SK-N-SH (cell line): Measurements from ENCODE around the gene SEZ6. TPM values are rescaled to one million over a fixed set of nuclear protein-coding genes. Genes with fewer than 3 reads are reported as not detected.

Experiments
- CTCF ChIA-PET: fragments of 300-600, 350-600 bp; formaldehyde crosslinking; extraction: SDS; loops from one replicate; lab custom pipeline; 2021; lab: Yijun Ruan, JAX
- POLR2A ChIA-PET: fragments of 350-600 bp; sonication (Branson Sonifier 250); formaldehyde crosslinking; extraction: SDS; loops from one replicate; lab custom pipeline; 2020; ENCODE audit warnings: antibody characterized with exemption, inconsistent platforms; lab: Yijun Ruan, JAX
- DNase-seq: peaks from one replicate; pipeline ENCODE4 v3.0.0; 2012
- H2AFZ ChIP-seq: fragments of 200-600 bp; sonication (generic); 2 replicates; pipeline ENCODE4 v1.8.1; 2016; ENCODE audit warnings: antibody characterized with exemption, mild to moderate bottlenecking, low read depth
- H3F3A ChIP-seq: fragments of 200-600 bp; sonication (generic); replicated peaks from 2 replicates; pipeline ENCODE3; 2016; ENCODE audit warnings: antibody characterized with exemption, mild to moderate bottlenecking; ENCODE audit not compliant: insufficient read depth
- H3K27ac ChIP-seq, 2 experiments: fragments of 200-500 bp in 1 of 2; fragments of 200-600 bp in 1 of 2; sonication (Bioruptor generic) in 1 of 2; sonication (generic), shearing (Covaris generic) in 1 of 2; 2 replicates each; pipeline versions ENCODE4 v1.5.1 to v1.6.1; 2014 to 2016; ENCODE audit warnings: low read depth in 2 of 2, inconsistent platforms in 1 of 2, low read length in 1 of 2, mild to moderate bottlenecking in 1 of 2, mixed read lengths in 1 of 2
- H3K27me3 ChIP-seq: fragments of 200-600 bp; sonication (generic), shearing (Covaris generic); 2 replicates; pipeline ENCODE4 v1.6.1; 2016; ENCODE audit warnings: mixed run types; ENCODE audit not compliant: insufficient read depth
- H3K36me3 ChIP-seq, 2 experiments: fragments of 200-500 bp in 1 of 2; fragments of 200-600 bp in 1 of 2; sonication (Bioruptor generic) in 1 of 2; sonication (generic) in 1 of 2; replicated peaks in 1 of 2; 2 replicates each; pipeline versions ENCODE3 to v1.5.1; 2014 to 2016; ENCODE audit warnings: low read length in 1 of 2, mild to moderate bottlenecking in 1 of 2; ENCODE audit not compliant: insufficient read depth in 2 of 2, control insufficient read depth in 1 of 2
- H3K4me1 ChIP-seq, 2 experiments: fragments of 200-500 bp in 1 of 2; fragments of 200-600 bp in 1 of 2; sonication (Bioruptor generic) in 1 of 2; sonication (generic), shearing (Covaris generic) in 1 of 2; 2 replicates each; pipeline versions ENCODE4 v1.5.1 to v1.6.1; 2014 to 2016; ENCODE audit warnings: low read depth in 1 of 2, low read length in 1 of 2, mixed run types in 1 of 2; ENCODE audit not compliant: insufficient read depth in 2 of 2, control insufficient read depth in 1 of 2
- H3K4me2 ChIP-seq: fragments of 200-600 bp; sonication (generic), shearing (Covaris generic); 2 replicates; pipeline ENCODE4 v1.6.1; 2017; ENCODE audit warnings: mixed run types
- H3K4me3 ChIP-seq, 2 experiments: fragments of 200-500 bp in 1 of 2; fragments of 200-600 bp in 1 of 2; sonication (Bioruptor generic) in 1 of 2; sonication (generic), shearing (Covaris generic) in 1 of 2; 2 replicates each; pipeline versions ENCODE4 v1.5.1 to v1.8.1; 2014 to 2016; ENCODE audit warnings: low read depth in 2 of 2, inconsistent platforms in 1 of 2, low read length in 1 of 2, mild to moderate bottlenecking in 1 of 2, mixed read lengths in 1 of 2, moderate library complexity in 1 of 2
- H3K79me2 ChIP-seq: fragments of 200-600 bp; sonication (generic); 2 replicates; pipeline ENCODE4 v1.8.1; 2017; ENCODE audit warnings: mild to moderate bottlenecking; ENCODE audit not compliant: insufficient read depth
- H3K9ac ChIP-seq: fragments of 200-600 bp; sonication (generic); 2 replicates; pipeline ENCODE4 v1.6.1; 2017; ENCODE audit warnings: mixed run types
- H3K9me2 ChIP-seq: fragments of 200-600 bp; sonication (generic); 2 replicates; pipeline ENCODE4 v1.6.1; 2017; ENCODE audit warnings: mixed run types
- H3K9me3 ChIP-seq: fragments of 200-600 bp; sonication (generic); 2 replicates; pipeline ENCODE4 v1.6.1; 2017; ENCODE audit warnings: mixed run types, mild to moderate bottlenecking, moderate library complexity
- H4K20me1 ChIP-seq: fragments of 200-600 bp; sonication (generic); 2 replicates; pipeline ENCODE4 v1.6.1; 2017; ENCODE audit warnings: mild to moderate bottlenecking, mixed run types; ENCODE audit not compliant: insufficient read depth
- CHD2 ChIP-seq: fragments of 150-350 bp; IDR thresholded peaks from 2 replicates; pipeline ENCODE4 v1.6.1; 2018; ENCODE audit warnings: low read length; ENCODE audit not compliant: partially characterized antibody
- FOSL2 ChIP-seq: IDR thresholded peaks from 2 replicates; pipeline ENCODE4 v1.4.0; 2012; ENCODE audit warnings: low read depth, mild to moderate bottlenecking, moderate library complexity, borderline replicate concordance
- FOXJ3 ChIP-seq: sonication (generic); formaldehyde crosslinking; IDR thresholded peaks from 2 replicates; pipeline ENCODE4 v1.5.1; 2020; ENCODE audit warnings: mild to moderate bottlenecking, missing genetic modification reagents
- GABPA ChIP-seq: IDR thresholded peaks from 2 replicates; pipeline ENCODE4 v1.4.0; 2012; ENCODE audit warnings: low read depth, mild to moderate bottlenecking
- JUND ChIP-seq: IDR thresholded peaks from 2 replicates; pipeline ENCODE4 v1.4.0; 2012
- MEF2A ChIP-seq: IDR thresholded peaks from 2 replicates; pipeline ENCODE4 v1.4.0; 2012; ENCODE audit warnings: low read depth, borderline replicate concordance
- NRF1 ChIP-seq: IDR thresholded peaks from 2 replicates; pipeline ENCODE4 v1.6.1; 2012; ENCODE audit warnings: low read depth, mild to moderate bottlenecking, low read length
- RFX5 ChIP-seq: IDR thresholded peaks from 2 replicates; pipeline ENCODE4 v1.6.1; 2012; ENCODE audit warnings: mild to moderate bottlenecking, improper control_type of control experiment, low read length
- SIN3A ChIP-seq: IDR thresholded peaks from 2 replicates; pipeline ENCODE4 v1.6.1; 2012; ENCODE audit warnings: low read depth, mild to moderate bottlenecking, low read length, moderate library complexity, borderline replicate concordance
- SMC3 ChIP-seq: IDR thresholded peaks from 2 replicates; pipeline ENCODE4 v1.6.1; 2012; ENCODE audit warnings: low read depth, low read length, improper control_type of control experiment
- TCF12 ChIP-seq: IDR thresholded peaks from 2 replicates; pipeline ENCODE4 v1.4.0; 2012
- TEAD4 ChIP-seq: IDR thresholded peaks from 2 replicates; pipeline ENCODE4 v1.4.0; 2012; ENCODE audit warnings: mild to moderate bottlenecking, borderline replicate concordance; ENCODE audit not compliant: insufficient read depth
- YY1 ChIP-seq: IDR thresholded peaks from 2 replicates; pipeline ENCODE4 v1.4.0; 2012; ENCODE audit warnings: low read depth, mild to moderate bottlenecking
- WGBS: methylation state at CpG from one replicate; pipeline ENCODE4 v1.1.6; 2017; ENCODE audit warnings: low lambda C conversion rate; 5-methylcytosine and 5-hydroxymethylcytosine counted together
- polyA plus RNA-seq, 3 experiments: library from polyadenylated mRNA; depleted of rRNA; stranded (reverse); fragments of >200 nt; gene quantifications; 2 replicates each; pipeline ENCODE4 v1.2.3, GENCODE V29; 2012
- TF ChIP-seq, protein P1 (sequence below): IDR thresholded peaks from 2 replicates; pipeline ENCODE4; 2012
- TF ChIP-seq, protein P2 (sequence below): IDR thresholded peaks from 2 replicates; pipeline ENCODE4 v1.6.1; 2012; ENCODE audit warnings: mild to moderate bottlenecking, low read depth, low read length, moderate library complexity
- TF ChIP-seq, protein P3 (sequence below): IDR thresholded peaks from 2 replicates; pipeline ENCODE4 v1.4.0; 2012; ENCODE audit warnings: low read depth, borderline replicate concordance
- TF ChIP-seq, protein P4 (sequence below): IDR thresholded peaks from 2 replicates; pipeline ENCODE4 v1.4.0; 2012; ENCODE audit warnings: low read depth, borderline replicate concordance
- TF ChIP-seq, protein P5 (sequence below): IDR thresholded peaks from 2 replicates; pipeline ENCODE4 v1.4.0; 2012; ENCODE audit warnings: low read depth

Gene SEZ6
- polyA plus RNA-seq, 1 of the 3 experiments (the other 2 are of a cell fraction) = 0.12 TPM

DNA sequence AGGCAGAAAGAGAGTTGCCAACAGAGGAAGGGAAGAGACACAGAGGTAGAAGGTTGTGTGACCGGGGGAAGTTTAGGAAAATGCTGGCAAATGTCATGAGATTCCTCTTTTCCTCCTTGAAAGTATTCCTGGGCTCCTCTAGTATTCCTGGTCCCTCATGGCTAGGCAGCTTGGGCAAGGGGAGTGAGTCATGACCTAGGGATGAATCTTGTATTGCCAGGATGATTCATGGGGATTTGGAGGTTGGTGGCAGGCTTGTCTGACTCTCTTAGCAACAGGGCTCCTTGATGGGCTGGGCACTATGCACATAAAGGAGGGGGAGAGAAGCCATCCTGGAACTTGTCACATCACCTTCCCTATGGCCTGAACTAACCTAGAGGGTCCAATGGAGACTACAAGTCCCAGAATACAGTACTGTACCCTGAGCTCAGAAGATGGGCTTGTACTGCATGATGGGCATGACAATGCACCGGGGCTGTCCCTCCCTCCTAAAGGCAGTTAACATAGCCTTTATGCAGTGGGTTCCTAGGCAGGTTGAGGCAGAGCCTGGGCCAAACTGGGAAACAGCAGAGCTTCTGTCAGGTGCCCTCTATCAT is 2.1 kb upstream of the SEZ6 start:
- Histone ChIP-seq H3K27ac (no peak overlapping the region), H3K4me3 (no peak overlapping the region), H3K27me3 (peaks cover 35% of the 10 kb centered on the region), H3K4me2 (peak overlapping the region; percentile 47; the same call in 1 of the 2 replicates), H3F3A (peaks cover 4% of the 10 kb centered on the region), H3K9me3 (no peaks in the 10 kb centered on the region), H3K36me3 (no peaks in the 10 kb centered on the region), H3K79me2 (no peaks in the 10 kb centered on the region), H2AFZ (no peak overlapping the region), H3K4me1 (peaks cover 7 to 17% of the 10 kb centered on the region in 2 experiments; a peak in 2 of 4 replicates), H4K20me1 (no peaks in the 10 kb centered on the region), H3K9ac (no peak overlapping the region), H3K9me2 (no peaks in the 10 kb centered on the region)
- no peak for DNase-seq
- 23% methylated on average over 2 of the region's 2 CpGs for WGBS
- ChIA-PET CTCF (interaction anchor here (1.0 to 7.2 kb wide), 10 partner anchors 9 to 212 kb away, joined by 3 to 53 read pairs (median 6); no protein-coding TSS in a partner anchor), POLR2A (no interaction called here)
- TF ChIP-seq TCF12 = no peak
- TF ChIP-seq JUND = peak; percentile 68; the same call in 1 of the 2 replicates
- TF ChIP-seq, protein P1, sequence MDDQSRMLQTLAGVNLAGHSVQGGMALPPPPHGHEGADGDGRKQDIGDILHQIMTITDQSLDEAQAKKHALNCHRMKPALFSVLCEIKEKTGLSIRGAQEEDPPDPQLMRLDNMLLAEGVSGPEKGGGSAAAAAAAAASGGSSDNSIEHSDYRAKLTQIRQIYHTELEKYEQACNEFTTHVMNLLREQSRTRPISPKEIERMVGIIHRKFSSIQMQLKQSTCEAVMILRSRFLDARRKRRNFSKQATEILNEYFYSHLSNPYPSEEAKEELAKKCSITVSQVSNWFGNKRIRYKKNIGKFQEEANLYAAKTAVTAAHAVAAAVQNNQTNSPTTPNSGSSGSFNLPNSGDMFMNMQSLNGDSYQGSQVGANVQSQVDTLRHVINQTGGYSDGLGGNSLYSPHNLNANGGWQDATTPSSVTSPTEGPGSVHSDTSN = peak; percentile 69
- TF ChIP-seq, protein P2, sequence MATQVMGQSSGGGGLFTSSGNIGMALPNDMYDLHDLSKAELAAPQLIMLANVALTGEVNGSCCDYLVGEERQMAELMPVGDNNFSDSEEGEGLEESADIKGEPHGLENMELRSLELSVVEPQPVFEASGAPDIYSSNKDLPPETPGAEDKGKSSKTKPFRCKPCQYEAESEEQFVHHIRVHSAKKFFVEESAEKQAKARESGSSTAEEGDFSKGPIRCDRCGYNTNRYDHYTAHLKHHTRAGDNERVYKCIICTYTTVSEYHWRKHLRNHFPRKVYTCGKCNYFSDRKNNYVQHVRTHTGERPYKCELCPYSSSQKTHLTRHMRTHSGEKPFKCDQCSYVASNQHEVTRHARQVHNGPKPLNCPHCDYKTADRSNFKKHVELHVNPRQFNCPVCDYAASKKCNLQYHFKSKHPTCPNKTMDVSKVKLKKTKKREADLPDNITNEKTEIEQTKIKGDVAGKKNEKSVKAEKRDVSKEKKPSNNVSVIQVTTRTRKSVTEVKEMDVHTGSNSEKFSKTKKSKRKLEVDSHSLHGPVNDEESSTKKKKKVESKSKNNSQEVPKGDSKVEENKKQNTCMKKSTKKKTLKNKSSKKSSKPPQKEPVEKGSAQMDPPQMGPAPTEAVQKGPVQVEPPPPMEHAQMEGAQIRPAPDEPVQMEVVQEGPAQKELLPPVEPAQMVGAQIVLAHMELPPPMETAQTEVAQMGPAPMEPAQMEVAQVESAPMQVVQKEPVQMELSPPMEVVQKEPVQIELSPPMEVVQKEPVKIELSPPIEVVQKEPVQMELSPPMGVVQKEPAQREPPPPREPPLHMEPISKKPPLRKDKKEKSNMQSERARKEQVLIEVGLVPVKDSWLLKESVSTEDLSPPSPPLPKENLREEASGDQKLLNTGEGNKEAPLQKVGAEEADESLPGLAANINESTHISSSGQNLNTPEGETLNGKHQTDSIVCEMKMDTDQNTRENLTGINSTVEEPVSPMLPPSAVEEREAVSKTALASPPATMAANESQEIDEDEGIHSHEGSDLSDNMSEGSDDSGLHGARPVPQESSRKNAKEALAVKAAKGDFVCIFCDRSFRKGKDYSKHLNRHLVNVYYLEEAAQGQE = peak; percentile 67; the same call in 1 of the 2 replicates
- TF ChIP-seq FOSL2 = peak; percentile 93

DNA sequence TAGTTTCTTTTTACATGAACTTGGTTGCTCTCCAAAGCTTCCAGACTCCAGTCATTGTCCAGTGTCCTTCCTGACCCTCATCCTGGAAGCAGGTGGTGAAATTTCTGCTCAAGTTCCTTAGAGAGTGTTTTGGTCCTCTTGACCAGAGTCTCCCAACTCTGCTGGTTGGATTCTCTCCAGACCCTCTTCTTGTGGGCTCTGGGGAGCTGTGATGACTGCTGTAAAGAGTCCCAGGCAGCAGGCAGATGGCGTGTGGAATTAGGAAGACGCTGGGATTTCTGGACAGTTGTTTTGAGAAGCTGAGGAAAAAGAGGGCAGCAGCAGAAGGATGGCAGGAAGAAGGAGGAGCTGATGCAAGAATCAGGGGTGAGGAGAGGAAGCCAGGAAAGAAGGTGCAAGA is 1.6 kb upstream of the SEZ6 start:
- H3K9me3 ChIP-seq = no peaks in the 10 kb centered on the region
- H3K9ac ChIP-seq = no peak overlapping the region
- no peak overlapping the region for H2AFZ ChIP-seq
- WGBS = 45% methylated on average over 2 of the region's 2 CpGs
- ChIA-PET CTCF (interaction anchor here (0.8 to 7.2 kb wide), 12 partner anchors 9 to 212 kb away, joined by 3 to 53 read pairs (median 6); no protein-coding TSS in a partner anchor), POLR2A (no interaction called here)
- peaks cover 35% of the 10 kb centered on the region for H3K27me3 ChIP-seq
- no peaks in the 10 kb centered on the region for H3K79me2 ChIP-seq
- no peaks in the 10 kb centered on the region for H3K36me3 ChIP-seq
- no peak overlapping the region for H3K27ac ChIP-seq
- no peak for DNase-seq
- peak overlapping the region; percentile 47; the same call in 1 of the 2 replicates for H3K4me2 ChIP-seq
- no peak overlapping the region for H3K4me3 ChIP-seq
- H3K4me1 ChIP-seq = peaks cover 7 to 21% of the 10 kb centered on the region in 2 experiments; a peak in 2 of 4 replicates
- no peaks in the 10 kb centered on the region for H3K9me2 ChIP-seq
- H4K20me1 ChIP-seq = no peaks in the 10 kb centered on the region
- peaks cover 4% of the 10 kb centered on the region for H3F3A ChIP-seq
- TF ChIP-seq CHD2 (no peak), SIN3A (no peak), GABPA (no peak), FOSL2 (no peak), YY1 (no peak), FOXJ3 (CRISPR knock-in tag) (no peak), TEAD4 (no peak), RFX5 (no peak), NRF1 (no peak), MEF2A (no peak), SMC3 (no peak)
- TF ChIP-seq, protein P3, sequence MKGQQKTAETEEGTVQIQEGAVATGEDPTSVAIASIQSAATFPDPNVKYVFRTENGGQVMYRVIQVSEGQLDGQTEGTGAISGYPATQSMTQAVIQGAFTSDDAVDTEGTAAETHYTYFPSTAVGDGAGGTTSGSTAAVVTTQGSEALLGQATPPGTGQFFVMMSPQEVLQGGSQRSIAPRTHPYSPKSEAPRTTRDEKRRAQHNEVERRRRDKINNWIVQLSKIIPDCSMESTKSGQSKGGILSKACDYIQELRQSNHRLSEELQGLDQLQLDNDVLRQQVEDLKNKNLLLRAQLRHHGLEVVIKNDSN = no peak
- TF ChIP-seq, protein P4, sequence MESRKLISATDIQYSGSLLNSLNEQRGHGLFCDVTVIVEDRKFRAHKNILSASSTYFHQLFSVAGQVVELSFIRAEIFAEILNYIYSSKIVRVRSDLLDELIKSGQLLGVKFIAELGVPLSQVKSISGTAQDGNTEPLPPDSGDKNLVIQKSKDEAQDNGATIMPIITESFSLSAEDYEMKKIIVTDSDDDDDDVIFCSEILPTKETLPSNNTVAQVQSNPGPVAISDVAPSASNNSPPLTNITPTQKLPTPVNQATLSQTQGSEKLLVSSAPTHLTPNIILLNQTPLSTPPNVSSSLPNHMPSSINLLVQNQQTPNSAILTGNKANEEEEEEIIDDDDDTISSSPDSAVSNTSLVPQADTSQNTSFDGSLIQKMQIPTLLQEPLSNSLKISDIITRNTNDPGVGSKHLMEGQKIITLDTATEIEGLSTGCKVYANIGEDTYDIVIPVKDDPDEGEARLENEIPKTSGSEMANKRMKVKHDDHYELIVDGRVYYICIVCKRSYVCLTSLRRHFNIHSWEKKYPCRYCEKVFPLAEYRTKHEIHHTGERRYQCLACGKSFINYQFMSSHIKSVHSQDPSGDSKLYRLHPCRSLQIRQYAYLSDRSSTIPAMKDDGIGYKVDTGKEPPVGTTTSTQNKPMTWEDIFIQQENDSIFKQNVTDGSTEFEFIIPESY = no peak
- TF ChIP-seq, protein P1 = no peak
- TF ChIP-seq, protein P5, sequence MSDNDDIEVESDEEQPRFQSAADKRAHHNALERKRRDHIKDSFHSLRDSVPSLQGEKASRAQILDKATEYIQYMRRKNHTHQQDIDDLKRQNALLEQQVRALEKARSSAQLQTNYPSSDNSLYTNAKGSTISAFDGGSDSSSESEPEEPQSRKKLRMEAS = no peak
